Measurements from ENCODE around the gene MYH14. TPM values are rescaled to one million over a fixed set of nuclear protein-coding genes. Genes with fewer than 3 reads are reported as not detected.
"Not testable (repeated sequence)": the region's sequence is repeated elsewhere in the genome, so short reads cannot be mapped to it uniquely, and the experiment has no call there.

MYH14 gene
- total RNA-seq, 1 donor from 2014 or later = not detected

- intact Hi-C loops (cut with micrococcal nuclease) = no loop called here
These were observed 20.0 kb downstream of the MYH14 start for GRCh38 chr19:50223439-50223716.

GRCh38 chr19:50224986-50225747 lies 21.7 kb downstream of the MYH14 start:
- intact Hi-C loops (cut with micrococcal nuclease) = no loop called here

- intact Hi-C loops (cut with micrococcal nuclease) = no loop called here
These were observed 23.1 kb downstream of the MYH14 start for GRCh38 chr19:50226536-50226935.

- intact Hi-C loops (cut with micrococcal nuclease) = not testable (repeated sequence)
These were observed 24.7 kb downstream of the MYH14 start for GRCh38 chr19:50228153-50228552.

GRCh38 chr19:50230379-50231351 lies 27.2 kb downstream of the MYH14 start:
- intact Hi-C loops (cut with micrococcal nuclease) = no loop called here

GRCh38 chr19:50231417-50231816 lies 28.0 kb downstream of the MYH14 start:
- intact Hi-C loops (cut with micrococcal nuclease) = not testable (repeated sequence)

- intact Hi-C loops (cut with micrococcal nuclease) = no loop called here
These were observed 28.4 kb downstream of the MYH14 start for GRCh38 chr19:50231821-50232220.

- intact Hi-C loops (cut with micrococcal nuclease) = no loop called here
These were observed 29.2 kb downstream of the MYH14 start for GRCh38 chr19:50232600-50232999.

- intact Hi-C loops (cut with micrococcal nuclease) = no loop called here
These were observed 30.0 kb downstream of the MYH14 start for GRCh38 chr19:50233308-50233910.

GRCh38 chr19:50237493-50237892 lies 34.1 kb downstream of the MYH14 start:
- intact Hi-C loops (cut with micrococcal nuclease) = not testable (repeated sequence)

- intact Hi-C loops (cut with micrococcal nuclease) = no loop called here
These were observed 34.6 kb downstream of the MYH14 start for GRCh38 chr19:50238043-50238442.

- intact Hi-C loops (cut with micrococcal nuclease) = no loop called here
These were observed 36.6 kb downstream of the MYH14 start for GRCh38 chr19:50239921-50240590.

- intact Hi-C loops (cut with micrococcal nuclease) = no loop called here
These were observed 39.2 kb downstream of the MYH14 start for GRCh38 chr19:50242581-50242980.

GRCh38 chr19:50244695-50245094 lies 41.3 kb downstream of the MYH14 start:
- intact Hi-C loops (cut with micrococcal nuclease) = no loop called here

GRCh38 chr19:50248413-50248812 lies 45.0 kb downstream of the MYH14 start:
- intact Hi-C loops (cut with micrococcal nuclease) = no loop called here

- intact Hi-C loops (cut with micrococcal nuclease) = no loop called here
These were observed 45.4 kb downstream of the MYH14 start for GRCh38 chr19:50248826-50249225.

GRCh38 chr19:50249636-50250035 lies 46.2 kb downstream of the MYH14 start:
- intact Hi-C loops (cut with micrococcal nuclease) = loop anchor here (5.0 kb wide), 1 partner anchor 78 kb away; the partner anchor contains the start of gene KCNC3

GRCh38 chr19:50250450-50251136 lies 47.2 kb downstream of the MYH14 start:
- intact Hi-C loops (cut with micrococcal nuclease) = loop anchor here (5.0 kb wide), 1 partner anchor 77 kb away; the partner anchor contains the start of gene KCNC3

- intact Hi-C loops (cut with micrococcal nuclease) = loop anchor here (5.0 kb wide), 1 partner anchor 75 kb away; the partner anchor contains the start of gene KCNC3
These were observed 48.9 kb downstream of the MYH14 start for GRCh38 chr19:50252111-50252886.

- intact Hi-C loops (cut with micrococcal nuclease) = loop anchor here (5.0 kb wide), 1 partner anchor 74 kb away; the partner anchor contains the start of gene KCNC3
These were observed 49.5 kb downstream of the MYH14 start for GRCh38 chr19:50252887-50253268.
